ENCODE data around the gene NUDT2.

- TF ChIP-seq EP300 (IDR thresholded peaks at IDR 0.05) (no peak), POLR2A (IDR thresholded peaks at IDR 0.05) (no peak)
- TF ChIP-seq, protein P1, sequence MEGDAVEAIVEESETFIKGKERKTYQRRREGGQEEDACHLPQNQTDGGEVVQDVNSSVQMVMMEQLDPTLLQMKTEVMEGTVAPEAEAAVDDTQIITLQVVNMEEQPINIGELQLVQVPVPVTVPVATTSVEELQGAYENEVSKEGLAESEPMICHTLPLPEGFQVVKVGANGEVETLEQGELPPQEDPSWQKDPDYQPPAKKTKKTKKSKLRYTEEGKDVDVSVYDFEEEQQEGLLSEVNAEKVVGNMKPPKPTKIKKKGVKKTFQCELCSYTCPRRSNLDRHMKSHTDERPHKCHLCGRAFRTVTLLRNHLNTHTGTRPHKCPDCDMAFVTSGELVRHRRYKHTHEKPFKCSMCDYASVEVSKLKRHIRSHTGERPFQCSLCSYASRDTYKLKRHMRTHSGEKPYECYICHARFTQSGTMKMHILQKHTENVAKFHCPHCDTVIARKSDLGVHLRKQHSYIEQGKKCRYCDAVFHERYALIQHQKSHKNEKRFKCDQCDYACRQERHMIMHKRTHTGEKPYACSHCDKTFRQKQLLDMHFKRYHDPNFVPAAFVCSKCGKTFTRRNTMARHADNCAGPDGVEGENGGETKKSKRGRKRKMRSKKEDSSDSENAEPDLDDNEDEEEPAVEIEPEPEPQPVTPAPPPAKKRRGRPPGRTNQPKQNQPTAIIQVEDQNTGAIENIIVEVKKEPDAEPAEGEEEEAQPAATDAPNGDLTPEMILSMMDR (IDR thresholded peaks at IDR 0.05) = no peak
Observed at GRCh38 chr9:34282096-34282495, 47.3 kb upstream of the NUDT2 start.

Measured in tibial nerve (tissue), 4 donors.